Heart right ventricle (tissue), 16 donors: ENCODE results near the gene UNC119B. TPM values are rescaled to one million over a fixed set of nuclear protein-coding genes. Genes with fewer than 3 reads are reported as not detected.

Experiments
- ATAC-seq, 8 donors: fragments of 200-7000 bp; cut with Tn5 transposase; one replicate each; pipeline ENCODE4 v1.9.1; 2020; ENCODE audit warnings: mild to moderate bottlenecking in 8 of 8, moderate library complexity in 8 of 8, moderate number of reproducible peaks in 1 of 8
- DNase-seq, 2 donors: peaks; one replicate each; pipeline ENCODE4 v3.0.0-alpha.2; 2020
- H3K27ac ChIP-seq, 10 donors: fragments of 200-600 bp; sonication (generic) in 2 of 10; one replicate each; pipeline versions ENCODE4 v1.5.0 to v1.8.0; 2020 to 2022; ENCODE audit warnings: mild to moderate bottlenecking in 3 of 10
- H3K27me3 ChIP-seq, 7 donors: fragments of 200-600 bp; one replicate each; pipeline ENCODE4 v1.8.0; 2021 to 2022; ENCODE audit warnings: mild to moderate bottlenecking in 2 of 7
- H3K36me3 ChIP-seq, 9 donors: fragments of 200-600 bp; sonication (generic) in 1 of 9; one replicate each; pipeline versions ENCODE4 v1.5.0 to v1.8.0; 2020 to 2022; ENCODE audit warnings: mild to moderate bottlenecking in 2 of 9
- H3K4me1 ChIP-seq, 9 donors: fragments of 200-600 bp; sonication (generic) in 1 of 9; one replicate each; pipeline versions ENCODE4 v1.5.0 to v1.8.0; 2020 to 2022; ENCODE audit warnings: mild to moderate bottlenecking in 4 of 9
- H3K4me3 ChIP-seq, 10 donors: fragments of 200-600 bp; sonication (generic) in 2 of 10; one replicate each; pipeline versions ENCODE4 v1.5.0 to v1.8.0; 2020 to 2022; ENCODE audit warnings: mild to moderate bottlenecking in 7 of 10, moderate library complexity in 2 of 10
- H3K9me3 ChIP-seq, 11 donors: fragments of 200-600 bp in 10 of 11; sonication (generic) in 2 of 11; one replicate each; pipeline versions ENCODE4 v1.5.0 to v1.8.0; 2013 to 2022; ENCODE audit warnings: mild to moderate bottlenecking in 2 of 11, control low read depth in 1 of 11, moderate library complexity in 1 of 11
- CTCF ChIP-seq, 9 donors: fragments of 200-600 bp; sonication (generic) in 2 of 9; IDR thresholded peaks; one replicate each; pipeline versions ENCODE4 v1.5.0 to v1.8.0; 2021 to 2022; ENCODE audit warnings: antibody characterized with exemption in 9 of 9, mild to moderate bottlenecking in 5 of 9, moderate library complexity in 1 of 9
- WGBS, 2 donors: extraction: QIAGEN DNeasy Blood & Tissue Kit; methylation state at CpG; one replicate each; pipeline ENCODE4 v1.1.7; 2013; ENCODE audit warnings: inconsistent platforms in 1 of 2; 5-methylcytosine and 5-hydroxymethylcytosine counted together
- intact Hi-C, 10 donors: fragments of 100-400 bp; cut with DNase I; formaldehyde crosslinking; loops; one replicate each; pipeline versions ENCODE4 v1.11.1 to v1.14.2; 2022
- polyA plus RNA-seq, 2 donors: library from polyadenylated mRNA; stranded (reverse); fragments of 200-250 nt; gene quantifications; one replicate each; pipeline ENCODE4 v1.2.3, GENCODE V29; 2013
- total RNA-seq, 10 donors: library from RNA; stranded (reverse); fragmentation: NEBNext Ultra II Directional in 3 of 10; extraction: Animal tissue kit (Norgen Biotek cat#: 25700) in 3 of 10; gene quantifications; one replicate each; pipeline versions ENCODE4 v1.2.1 to v1.2.4, GENCODE V29; 2021 to 2023
- donor health status: Arrhythmogenic right ventricular cardiomyopathy.
- donor health status: ischemic (EF 13 %, LVEDD 7.1; RV severe dilation, severe dysfunction).
- donor health status: healthy with polysubstance abuse.
- donor health status: DM: no; HTN: yes; CAD: no.
- donor health status: DM: no; HTN: no; CAD: no.
- donor health status: ischemic (EF 25% LVEDD 6.9; RV normal size, moderate dysfunction).
- donor health status: ischemic (EF 25% LVEDD 5.7; RV mildly dilated, moderate dysfunction).
- donor health status: healthy.
- donor health status: DM: yes; HTN: yes; CAD: no.
- donor health status: Ischemic cardiomyopathy.
- donor health status: ischemic (EF 35%, LVEDD 5.7; RV mildly dilated, moderate dysfunction).
- donor health status: nonischemic (EF 11% LVEDD 7.7; RV severe dilation, severe dysfunction).
- donor health status: DM: yes; HTN: yes; CAD: no.
- donor health status: PGD.
- donor health status: ischemic (EF 29% LVEDD 5.4; RV normal size, mild dysfunction).
- donor health status: nonischemic (EF 23%, LVEDD 6.1; RV moderate dilation, normal function).

The UNC119B gene
- total and polyA plus RNA-seq, 12 donors = 5.0 to 15.4 (median 9.3) TPM

DNA sequence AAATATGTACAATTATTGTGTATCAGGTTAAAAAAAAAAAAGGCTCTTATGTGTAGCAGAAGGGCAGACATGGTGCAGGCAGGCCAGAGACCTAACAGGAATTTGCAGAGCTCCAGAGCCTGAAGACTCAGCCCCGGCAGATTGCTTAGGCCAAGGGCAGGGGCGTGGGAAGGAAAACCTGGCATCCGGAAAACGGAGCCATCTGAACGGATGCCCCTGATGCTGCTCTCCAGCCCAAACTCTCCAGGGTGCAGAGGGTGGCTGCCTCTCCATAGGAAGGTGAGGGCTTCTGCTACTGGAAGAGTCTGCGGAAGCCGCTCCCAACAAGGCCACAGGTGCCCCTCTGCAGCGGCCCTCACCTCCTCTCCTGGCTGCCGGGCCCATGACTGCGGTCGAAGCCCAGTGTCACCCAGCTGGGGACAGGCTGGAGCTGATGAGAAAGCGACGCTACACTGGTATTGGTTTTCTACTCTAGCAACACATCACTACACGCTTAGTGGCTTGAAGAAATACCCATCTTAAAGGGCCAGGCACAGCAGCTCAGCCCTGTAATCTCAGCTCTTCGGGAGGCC is 34.8 kb downstream of the UNC119B start:
- no peak for TF ChIP-seq CTCF (IDR thresholded peaks at IDR 0.05)
- ATAC-seq = no peak
- no peaks in the 10 kb centered on the region for H3K27me3 ChIP-seq
- no peak for DNase-seq
- 93% methylated on average over 15 of the region's 15 CpGs for whole genome bisulfite sequencing, 2 donors
- H3K4me1 ChIP-seq = no peaks in the 10 kb centered on the region
- no peak overlapping the region for H3K27ac ChIP-seq
- H3K4me3 ChIP-seq = no peak overlapping the region
- intact Hi-C loops = loop anchor here in 1 of 10 donors (10.0 kb wide), 1 partner anchor 230 kb away; the partner anchor contains the start of gene HNF1A
- H3K36me3 ChIP-seq = no peaks in the 10 kb centered on the region
- no peaks in the 10 kb centered on the region for H3K9me3 ChIP-seq

DNA sequence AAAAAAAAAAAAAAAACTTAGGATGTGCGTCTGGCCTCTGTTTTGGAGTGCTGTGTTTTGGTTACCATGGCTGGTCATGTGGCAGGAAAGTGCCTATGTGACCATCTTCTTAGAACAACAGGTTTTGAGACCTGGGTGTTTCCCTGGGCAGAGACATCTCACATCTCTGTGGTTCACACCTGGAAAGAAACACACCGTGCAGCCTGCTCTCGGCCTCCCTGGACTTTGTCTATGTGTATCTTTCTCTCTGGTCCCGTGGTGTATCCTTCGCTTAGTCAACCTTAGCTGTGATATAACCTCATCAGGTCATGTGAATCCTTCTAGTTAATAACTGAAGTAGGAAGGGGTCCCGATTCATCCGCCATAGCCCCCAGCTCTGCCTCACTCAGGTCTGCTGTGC is 38.0 kb downstream of the UNC119B start:
- Histone ChIP-seq H3K4me3 (no peak overlapping the region), H3K9me3 (no peaks in the 10 kb centered on the region), H3K36me3 (no peaks in the 10 kb centered on the region), H3K4me1 (no peaks in the 10 kb centered on the region), H3K27me3 (no peaks in the 10 kb centered on the region), H3K27ac (no peak overlapping the region)
- intact Hi-C loops = loop anchor here in 1 of 10 donors (10.0 kb wide), 1 partner anchor 227 kb away; the partner anchor contains the start of gene HNF1A
- no peak for TF ChIP-seq CTCF (IDR thresholded peaks at IDR 0.05)
- WGBS, 2 donors = 88 to 89% methylated on average over 7 of the region's 7 CpGs
- ATAC-seq (peak in 1 of 8 donors; percentile 42), DNase-seq (no peak)

DNA sequence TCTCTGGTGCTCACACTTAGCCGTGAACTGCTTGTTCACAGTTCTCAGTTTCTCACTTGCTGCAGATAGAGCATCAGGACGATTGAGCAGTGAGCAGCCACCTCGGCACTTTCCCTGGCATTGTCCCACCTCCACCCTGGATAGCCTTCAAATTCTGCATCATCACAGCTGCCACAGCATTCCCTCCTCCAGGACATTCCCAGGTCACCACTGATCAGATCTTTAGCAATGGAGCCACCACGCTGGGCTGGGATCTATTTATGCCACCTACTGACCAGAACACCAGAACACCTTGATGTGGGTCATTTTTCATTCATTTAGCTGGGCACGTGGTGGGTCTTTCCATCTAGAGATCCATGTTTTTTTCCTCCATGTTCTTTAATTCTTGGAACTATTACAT is 39.0 kb downstream of the UNC119B start:
- no peaks in the 10 kb centered on the region for H3K27me3 ChIP-seq
- H3K27ac ChIP-seq = no peak overlapping the region
- intact Hi-C loops = loop anchor here in 1 of 10 donors (10.0 kb wide), 1 partner anchor 226 kb away; the partner anchor contains the start of gene HNF1A
- DNase-seq (no peak), ATAC-seq (no peak)
- H3K9me3 ChIP-seq = no peaks in the 10 kb centered on the region
- no peak for TF ChIP-seq CTCF (IDR thresholded peaks at IDR 0.05)
- no peaks in the 10 kb centered on the region for H3K4me1 ChIP-seq
- whole genome bisulfite sequencing, 2 donors = 77 to 84% methylated on average over 5 of the region's 5 CpGs
- H3K4me3 ChIP-seq = no peak overlapping the region
- no peaks in the 10 kb centered on the region for H3K36me3 ChIP-seq

DNA sequence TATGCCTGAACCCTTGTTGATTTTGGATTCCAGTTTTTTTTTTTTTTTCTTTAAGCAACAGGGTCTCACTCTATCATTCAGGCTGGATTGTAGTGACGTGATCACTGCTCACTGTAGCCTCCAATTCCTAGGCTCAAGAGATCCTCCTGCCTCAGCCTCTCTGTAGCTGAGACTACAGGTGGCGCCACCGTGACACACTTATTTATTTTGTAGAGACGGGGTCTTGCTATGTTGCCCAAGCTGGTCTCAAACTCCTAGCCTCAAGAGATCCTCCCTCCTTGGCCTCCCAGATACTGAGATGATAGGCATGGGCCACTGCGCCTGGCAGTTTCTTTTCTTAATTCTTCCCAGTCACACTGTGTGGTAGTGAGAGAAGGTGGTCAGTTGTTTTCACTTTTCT is 40.5 kb downstream of the UNC119B start:
- TF ChIP-seq CTCF (IDR thresholded peaks at IDR 0.05) = no peak
- Histone ChIP-seq H3K27me3 (no peaks in the 10 kb centered on the region), H3K27ac (no peak overlapping the region), H3K36me3 (no peaks in the 10 kb centered on the region), H3K4me3 (no peak overlapping the region), H3K9me3 (peaks cover 0 to 11% (median 0%) of the 10 kb centered on the region in 11 donors), H3K4me1 (no peaks in the 10 kb centered on the region)
- DNase-seq (no peak), ATAC-seq (no peak)
- intact Hi-C loops = loop anchor here in 1 of 10 donors (10.0 kb wide), 1 partner anchor 214 kb away; no protein-coding TSS in a partner anchor
- WGBS, 2 donors = 95% methylated on average over 5 of the region's 5 CpGs
